Measurements from ENCODE around the gene FMO4.

FMO4 gene

DNA sequence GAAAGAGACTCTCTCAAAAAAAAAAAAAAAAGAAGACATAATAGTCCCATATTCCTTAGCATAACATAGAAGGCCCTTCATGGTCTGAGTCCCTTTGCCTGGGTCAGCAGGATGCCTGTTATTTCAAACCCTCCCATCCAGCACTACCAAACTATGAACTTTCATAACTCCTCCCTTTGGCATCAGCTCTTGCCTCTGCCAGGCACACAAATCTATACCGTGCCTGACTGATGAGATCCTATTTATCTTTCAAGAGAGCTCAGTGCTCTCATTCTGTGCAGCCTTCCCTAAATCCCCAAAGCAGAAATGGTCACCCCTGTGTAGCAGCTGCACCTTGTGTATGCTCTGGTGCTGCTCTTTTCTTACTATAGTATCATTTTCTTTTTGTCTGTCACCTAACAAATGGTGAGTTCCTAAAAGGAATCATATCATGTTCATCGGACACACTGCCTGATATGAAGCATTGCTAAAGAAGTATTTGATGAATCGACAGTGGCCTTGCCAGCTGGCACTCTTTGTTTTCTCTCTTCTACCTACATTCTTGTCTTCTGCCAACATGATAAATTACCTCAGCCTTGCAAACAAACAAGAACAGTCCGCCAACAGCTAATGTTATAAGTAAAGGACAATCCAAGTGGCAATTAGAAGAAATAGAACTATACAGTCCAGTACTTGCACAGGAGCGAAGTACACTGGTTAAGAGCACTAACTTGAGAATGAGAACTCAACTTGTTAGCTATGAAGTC lies 29.9 kb downstream of the FMO4 start:
- no peaks in the 10 kb centered on the region for H3K27me3 ChIP-seq
- no peak for DNase-seq
- TF ChIP-seq, protein P1, sequence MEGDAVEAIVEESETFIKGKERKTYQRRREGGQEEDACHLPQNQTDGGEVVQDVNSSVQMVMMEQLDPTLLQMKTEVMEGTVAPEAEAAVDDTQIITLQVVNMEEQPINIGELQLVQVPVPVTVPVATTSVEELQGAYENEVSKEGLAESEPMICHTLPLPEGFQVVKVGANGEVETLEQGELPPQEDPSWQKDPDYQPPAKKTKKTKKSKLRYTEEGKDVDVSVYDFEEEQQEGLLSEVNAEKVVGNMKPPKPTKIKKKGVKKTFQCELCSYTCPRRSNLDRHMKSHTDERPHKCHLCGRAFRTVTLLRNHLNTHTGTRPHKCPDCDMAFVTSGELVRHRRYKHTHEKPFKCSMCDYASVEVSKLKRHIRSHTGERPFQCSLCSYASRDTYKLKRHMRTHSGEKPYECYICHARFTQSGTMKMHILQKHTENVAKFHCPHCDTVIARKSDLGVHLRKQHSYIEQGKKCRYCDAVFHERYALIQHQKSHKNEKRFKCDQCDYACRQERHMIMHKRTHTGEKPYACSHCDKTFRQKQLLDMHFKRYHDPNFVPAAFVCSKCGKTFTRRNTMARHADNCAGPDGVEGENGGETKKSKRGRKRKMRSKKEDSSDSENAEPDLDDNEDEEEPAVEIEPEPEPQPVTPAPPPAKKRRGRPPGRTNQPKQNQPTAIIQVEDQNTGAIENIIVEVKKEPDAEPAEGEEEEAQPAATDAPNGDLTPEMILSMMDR (IDR thresholded peaks at IDR 0.05; ENCODE audit: low read depth, low read length), result no peak
- no peaks in the 10 kb centered on the region for H3K9me3 ChIP-seq
- no peaks in the 10 kb centered on the region for H3K4me1 ChIP-seq
- H3K4me3 ChIP-seq (ENCODE audit: low read depth, low read length), result no peak overlapping the region
- H3K36me3 ChIP-seq, result no peaks in the 10 kb centered on the region

DNA sequence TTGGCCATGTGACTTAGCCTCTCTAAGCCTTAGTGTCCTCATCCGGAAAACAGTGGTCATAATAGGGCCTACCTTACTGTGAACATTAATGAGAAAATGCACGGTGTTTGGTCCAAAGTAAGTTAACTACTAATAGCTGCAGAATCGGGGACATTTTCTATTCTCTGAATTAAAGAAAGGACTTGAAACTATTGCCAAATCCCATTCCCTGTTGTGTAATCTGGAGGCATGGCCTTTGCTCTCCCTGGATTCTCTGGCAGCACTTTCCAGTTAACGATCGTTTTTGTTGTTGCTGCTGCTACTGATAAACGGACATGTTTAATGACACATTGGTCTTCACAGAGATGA lies 30.5 kb downstream of the FMO4 start:
- TF ChIP-seq, protein P1 (IDR thresholded peaks at IDR 0.05; ENCODE audit: low read depth, low read length), result no peak
- H3K4me3 ChIP-seq (ENCODE audit: low read depth, low read length), result no peak overlapping the region
- H3K9me3 ChIP-seq, result no peaks in the 10 kb centered on the region
- no peak for DNase-seq
- H3K36me3 ChIP-seq, result no peaks in the 10 kb centered on the region
- no peaks in the 10 kb centered on the region for H3K27me3 ChIP-seq
- no peaks in the 10 kb centered on the region for H3K4me1 ChIP-seq

GRCh38 chr1:171345536-171345935 lies 31.6 kb downstream of the FMO4 start:
- H3K4me1 ChIP-seq, result no peaks in the 10 kb centered on the region
- H3K27me3 ChIP-seq, result no peaks in the 10 kb centered on the region

DNA sequence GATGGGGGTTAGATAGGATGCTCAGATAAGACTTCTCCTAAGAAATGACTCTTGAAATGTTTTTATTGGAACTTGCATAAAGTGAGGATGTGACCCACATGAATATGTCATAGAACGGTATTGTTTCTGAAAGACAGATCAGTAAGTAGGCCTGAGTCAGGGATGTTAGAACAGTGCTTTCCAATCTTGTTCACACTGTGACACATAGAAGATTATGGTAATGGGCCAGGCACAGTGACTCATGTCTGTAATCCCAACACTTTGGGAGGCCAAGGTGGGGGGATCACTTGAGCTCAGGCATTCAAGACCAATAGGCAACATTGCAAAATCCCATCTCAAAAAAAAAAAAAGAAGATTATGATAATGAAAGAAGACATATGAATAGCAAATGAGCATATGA lies 32.9 kb downstream of the FMO4 start:
- Histone ChIP-seq H3K9me3 (no peaks in the 10 kb centered on the region), H3K4me3 (ENCODE audit: low read depth, low read length) (no peak overlapping the region), H3K36me3 (no peaks in the 10 kb centered on the region), H3K4me1 (no peaks in the 10 kb centered on the region), H3K27me3 (no peaks in the 10 kb centered on the region)
- no peak for DNase-seq
- TF ChIP-seq, protein P1 (IDR thresholded peaks at IDR 0.05; ENCODE audit: low read depth, low read length), result no peak

More at GRCh38 chr1:171345536-171345935, 31.6 kb downstream of the FMO4 start:
- H3K4me3 ChIP-seq (ENCODE audit: low read depth, low read length), result no peak overlapping the region
- DNase-seq, result no peak
- H3K9me3 ChIP-seq, result no peaks in the 10 kb centered on the region
- TF ChIP-seq, protein P1 (IDR thresholded peaks at IDR 0.05; ENCODE audit: low read depth, low read length), result no peak
- H3K36me3 ChIP-seq, result no peaks in the 10 kb centered on the region

- no peaks in the 10 kb centered on the region for H3K9me3 ChIP-seq
Measured at GRCh38 chr1:171350594-171350993, 36.6 kb downstream of the FMO4 start.

DNA sequence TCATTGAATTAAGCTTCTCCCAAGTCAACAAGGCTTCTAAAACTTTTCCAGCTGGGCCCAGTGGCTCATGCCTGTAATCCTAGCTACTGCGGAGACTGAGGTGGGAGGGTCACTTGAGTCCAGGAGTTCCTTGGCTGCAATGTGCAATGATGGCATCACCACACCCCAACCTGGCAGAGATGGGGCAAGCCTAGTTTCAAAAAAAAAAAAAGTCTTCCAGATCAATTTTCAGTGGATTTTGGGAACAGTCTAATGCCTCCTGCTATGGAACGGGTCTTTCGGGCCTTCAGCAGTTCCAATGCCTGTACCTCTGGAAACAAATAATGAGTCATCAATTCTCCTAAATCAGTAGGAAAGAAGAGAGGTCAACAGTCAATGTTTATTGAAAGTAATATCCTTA lies 38.0 kb downstream of the FMO4 start:
- TF ChIP-seq, protein P1 (IDR thresholded peaks at IDR 0.05; ENCODE audit: low read depth, low read length), result no peak
- Histone ChIP-seq H3K9me3 (no peaks in the 10 kb centered on the region), H3K36me3 (no peaks in the 10 kb centered on the region), H3K4me1 (no peaks in the 10 kb centered on the region), H3K27me3 (no peaks in the 10 kb centered on the region), H3K4me3 (ENCODE audit: low read depth, low read length) (no peak overlapping the region)
- no peak for DNase-seq

More at GRCh38 chr1:171350594-171350993, 36.6 kb downstream of the FMO4 start:
- no peaks in the 10 kb centered on the region for H3K27me3 ChIP-seq
- TF ChIP-seq, protein P1 (IDR thresholded peaks at IDR 0.05; ENCODE audit: low read depth, low read length), result no peak
- no peak overlapping the region for H3K4me3 ChIP-seq (ENCODE audit: low read depth, low read length)
- DNase-seq, result no peak
- no peaks in the 10 kb centered on the region for H3K36me3 ChIP-seq
- H3K4me1 ChIP-seq, result no peaks in the 10 kb centered on the region
